Colonic mucosa (tissue), 4 donors: ENCODE results near the gene TRAPPC3L. TPM values are rescaled to one million over a fixed set of nuclear protein-coding genes. Genes with fewer than 3 reads are reported as not detected.

Experiments used
- DNase-seq: peaks from one replicate; pipeline ENCODE4 v3.0.0-alpha.2; 2020
- H3K27ac ChIP-seq: fragments of 200-600 bp; one replicate; pipeline ENCODE4 v1.8.0; 2021
- H3K27me3 ChIP-seq: fragments of 200-600 bp; one replicate; pipeline ENCODE4 v1.8.0; 2021
- H3K36me3 ChIP-seq: fragments of 200-600 bp; one replicate; pipeline ENCODE4 v1.8.0; 2021
- H3K4me1 ChIP-seq: fragments of 200-600 bp; one replicate; pipeline ENCODE4 v1.8.0; 2021; ENCODE audit warnings: mild to moderate bottlenecking
- H3K4me3 ChIP-seq: fragments of 200-600 bp; one replicate; pipeline ENCODE4 v1.8.0; 2021
- H3K9ac ChIP-seq, 2 donors: one replicate each; pipeline ENCODE4 v1.7.0; 2013; ENCODE audit warnings: control low read depth in 2 of 2, low read depth in 2 of 2, low read length in 2 of 2
- H3K9me3 ChIP-seq: fragments of 200-600 bp; one replicate; pipeline ENCODE4 v1.8.0; 2021
- intact Hi-C: fragments of 100-400 bp; cut with DNase I; formaldehyde crosslinking; loops from one replicate; pipeline ENCODE4 v1.14.1; 2022
- total RNA-seq, 2 donors: library from RNA; stranded (reverse); fragmentation: NEBNext Ultra II Directional in 1 of 2; extraction: Animal tissue kit (Norgen Biotek cat#: 25700) in 1 of 2; gene quantifications; one replicate each; pipeline ENCODE4 v1.2.1, GENCODE V29; 2021
- TF ChIP-seq, protein P1 (sequence below): fragments of 200-600 bp; IDR thresholded peaks from one replicate; pipeline ENCODE4 v1.8.0; 2022; ENCODE audit warnings: antibody characterized with exemption, mild to moderate bottlenecking
- donor health status: healthy.
- donor health status: DM: no; HTN: no; CAD: no.
- donor health status: DM: no; HTN: no; CAD: no.

Gene TRAPPC3L
- total RNA-seq, 2 donors from 2014 or later, result not detected

DNA sequence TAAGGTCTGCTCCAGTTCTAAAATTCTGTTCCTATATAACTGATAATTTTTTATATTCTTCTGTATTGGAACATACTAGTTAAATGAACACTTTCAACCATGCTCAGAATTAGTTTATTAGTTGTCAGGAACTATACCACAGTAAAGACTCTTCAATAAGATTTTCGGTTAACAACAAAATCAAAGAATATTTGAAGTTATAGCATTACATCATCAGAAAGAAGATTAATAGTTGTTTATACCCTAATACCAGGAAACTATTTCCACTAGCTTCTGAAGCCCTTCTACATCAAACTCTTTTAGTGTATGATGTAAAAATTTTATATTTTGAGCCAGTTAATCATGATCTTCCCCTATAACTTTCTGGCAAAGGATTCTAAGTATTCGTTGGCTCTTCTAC lies 14.6 kb upstream of the TRAPPC3L start:
- H3K27ac ChIP-seq, result no peak overlapping the region
- no peaks in the 10 kb centered on the region for H3K27me3 ChIP-seq
- no peak overlapping the region for H3K9ac ChIP-seq
- H3K36me3 ChIP-seq, result no peaks in the 10 kb centered on the region
- intact Hi-C loops, result no loop called here
- TF ChIP-seq, protein P1, sequence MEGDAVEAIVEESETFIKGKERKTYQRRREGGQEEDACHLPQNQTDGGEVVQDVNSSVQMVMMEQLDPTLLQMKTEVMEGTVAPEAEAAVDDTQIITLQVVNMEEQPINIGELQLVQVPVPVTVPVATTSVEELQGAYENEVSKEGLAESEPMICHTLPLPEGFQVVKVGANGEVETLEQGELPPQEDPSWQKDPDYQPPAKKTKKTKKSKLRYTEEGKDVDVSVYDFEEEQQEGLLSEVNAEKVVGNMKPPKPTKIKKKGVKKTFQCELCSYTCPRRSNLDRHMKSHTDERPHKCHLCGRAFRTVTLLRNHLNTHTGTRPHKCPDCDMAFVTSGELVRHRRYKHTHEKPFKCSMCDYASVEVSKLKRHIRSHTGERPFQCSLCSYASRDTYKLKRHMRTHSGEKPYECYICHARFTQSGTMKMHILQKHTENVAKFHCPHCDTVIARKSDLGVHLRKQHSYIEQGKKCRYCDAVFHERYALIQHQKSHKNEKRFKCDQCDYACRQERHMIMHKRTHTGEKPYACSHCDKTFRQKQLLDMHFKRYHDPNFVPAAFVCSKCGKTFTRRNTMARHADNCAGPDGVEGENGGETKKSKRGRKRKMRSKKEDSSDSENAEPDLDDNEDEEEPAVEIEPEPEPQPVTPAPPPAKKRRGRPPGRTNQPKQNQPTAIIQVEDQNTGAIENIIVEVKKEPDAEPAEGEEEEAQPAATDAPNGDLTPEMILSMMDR, result no peak
- H3K4me1 ChIP-seq, result no peaks in the 10 kb centered on the region
- no peak for DNase-seq
- H3K9me3 ChIP-seq, result no peaks in the 10 kb centered on the region
- no peak overlapping the region for H3K4me3 ChIP-seq

- no peak for DNase-seq
- H3K27ac ChIP-seq, result no peak overlapping the region
- H3K36me3 ChIP-seq, result no peaks in the 10 kb centered on the region
- intact Hi-C loops, result no loop called here
- TF ChIP-seq, protein P1, result no peak
- no peaks in the 10 kb centered on the region for H3K4me1 ChIP-seq
- H3K4me3 ChIP-seq, result no peak overlapping the region
- no peak overlapping the region for H3K9ac ChIP-seq
- H3K27me3 ChIP-seq, result no peaks in the 10 kb centered on the region
- H3K9me3 ChIP-seq, result no peaks in the 10 kb centered on the region
Observed at GRCh38 chr6:116557893-116558292, 12.4 kb upstream of the TRAPPC3L start.

DNA sequence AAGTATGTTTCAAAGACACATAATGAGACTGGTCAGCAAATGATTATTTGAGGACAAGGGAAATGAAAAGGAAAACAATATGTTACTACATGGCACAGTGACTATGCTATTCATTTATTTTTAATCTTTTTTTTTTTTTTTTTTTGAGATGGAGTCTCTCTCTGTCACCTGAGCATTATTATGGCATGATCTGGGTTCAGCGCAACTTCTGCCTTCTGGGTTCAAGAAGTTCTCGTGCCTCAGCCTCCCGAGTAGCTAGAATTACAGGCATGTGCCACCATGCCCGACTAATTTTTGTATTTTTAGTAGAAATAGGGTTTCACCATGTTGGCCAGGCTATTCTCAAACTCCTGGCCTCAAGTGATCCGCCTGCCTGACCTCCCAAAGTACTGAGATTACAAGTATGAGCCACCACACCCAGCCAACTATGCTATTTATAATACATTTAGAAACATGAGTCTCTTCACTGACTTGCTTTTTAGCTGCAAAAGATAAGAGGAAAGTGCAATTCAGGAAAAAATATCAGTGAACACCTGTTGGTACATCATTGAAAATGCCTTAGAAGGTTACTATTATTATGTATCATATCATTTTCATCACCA lies 11.4 kb upstream of the TRAPPC3L start:
- no peak overlapping the region for H3K27ac ChIP-seq
- intact Hi-C loops, result no loop called here
- H3K4me1 ChIP-seq, result no peaks in the 10 kb centered on the region
- H3K9ac ChIP-seq, result no peak overlapping the region
- no peaks in the 10 kb centered on the region for H3K9me3 ChIP-seq
- no peaks in the 10 kb centered on the region for H3K27me3 ChIP-seq
- H3K36me3 ChIP-seq, result no peaks in the 10 kb centered on the region
- DNase-seq, result no peak
- no peak overlapping the region for H3K4me3 ChIP-seq
- TF ChIP-seq, protein P1, result no peak

GRCh38 chr6:116556065-116556464 lies 10.6 kb upstream of the TRAPPC3L start:
- TF ChIP-seq, protein P1, result no peak
- Histone ChIP-seq H3K9ac (no peak overlapping the region), H3K36me3 (no peaks in the 10 kb centered on the region), H3K27me3 (no peaks in the 10 kb centered on the region), H3K4me1 (no peaks in the 10 kb centered on the region), H3K9me3 (no peaks in the 10 kb centered on the region), H3K27ac (no peak overlapping the region), H3K4me3 (no peak overlapping the region)
- intact Hi-C loops, result no loop called here
- no peak for DNase-seq

GRCh38 chr6:116553451-116553850 lies 8.0 kb upstream of the TRAPPC3L start, which contains the start of gene CALHM4:
TSS of gene CALHM4 (plus strand) at chr6:116553751. CDS start at chr6:116553794, 43 bp downstream.
- Histone ChIP-seq H3K4me3 (no peak within 1 kb of the TSS), H3K4me1 (no peaks in the 10 kb centered on the region), H3K27ac (no peak within 1 kb of the TSS), H3K36me3 (no peaks in the 10 kb centered on the region), H3K27me3 (no peaks in the 10 kb centered on the region), H3K9me3 (no peaks in the 10 kb centered on the region), H3K9ac (no peak within 1 kb of the TSS)
- TF ChIP-seq, protein P1, result no peak
- intact Hi-C loops, result no loop called here
- DNase-seq, result no peak
